Renal pelvis (tissue), 12 donors: ENCODE data around the gene HBD. TPM values are rescaled to one million over a fixed set of nuclear protein-coding genes. Genes with fewer than 3 reads are reported as not detected.
"Not testable (repeated sequence)": the region's sequence is repeated elsewhere in the genome, so short reads cannot be mapped to it uniquely, and the experiment has no call there.

Source experiments
- DNase-seq: peaks from one replicate; pipeline ENCODE4 v3.0.0-alpha.2; 2013
- long read RNA-seq, 16 experiments: transcript quantifications; one replicate each; lab custom pipeline, GENCODE V29; 2026
- polyA plus RNA-seq, 3 donors: library from polyadenylated mRNA; unstranded; fragments of 120-200 nt; gene quantifications; one replicate each; pipeline ENCODE4 v1.2.1, GENCODE V29; 2013; ENCODE audit not compliant: insufficient read length in 3 of 3

HBD gene
- 1 to 10 TPM in 1 of 3 donors, under 1 TPM in 2; 0.68 to 1.1 (median 0.93) TPM for polyA plus RNA-seq
- long read RNA-seq, donor 1: 0 reads
- long read RNA-seq, donor 2: 0 reads
- long read RNA-seq, donor 3: 0 reads
- long read RNA-seq, donor 4, partial matches to known transcripts: 0 of 1 reads
- long read RNA-seq, donor 4, other reads (novel, unspliced or antisense): 0 of 1 reads
- long read RNA-seq, donor 5: 0 reads
- long read RNA-seq, donor 6, partial matches to known transcripts: 0 of 1 reads
- long read RNA-seq, donor 6, other reads (novel, unspliced or antisense): 0 of 1 reads
- long read RNA-seq, donor 7: 0 reads
- long read RNA-seq, donor 8: 0 reads
- long read RNA-seq, donor 9: 0 reads
- long read RNA-seq, donor 10, partial matches to known transcripts: 0 of 1 reads
- long read RNA-seq, donor 10, other reads (novel, unspliced or antisense): 0 of 1 reads
- long read RNA-seq, donor 11: 0 reads
- long read RNA-seq, donor 12: 0 reads
- long read RNA-seq, donor 13, partial matches to known transcripts: 0 of 1 reads
- long read RNA-seq, donor 13, other reads (novel, unspliced or antisense): 0 of 1 reads
- long read RNA-seq, donor 14: 0 reads
- long read RNA-seq, donor 15: 0 reads
- long read RNA-seq, donor 16: 0 reads

DNA sequence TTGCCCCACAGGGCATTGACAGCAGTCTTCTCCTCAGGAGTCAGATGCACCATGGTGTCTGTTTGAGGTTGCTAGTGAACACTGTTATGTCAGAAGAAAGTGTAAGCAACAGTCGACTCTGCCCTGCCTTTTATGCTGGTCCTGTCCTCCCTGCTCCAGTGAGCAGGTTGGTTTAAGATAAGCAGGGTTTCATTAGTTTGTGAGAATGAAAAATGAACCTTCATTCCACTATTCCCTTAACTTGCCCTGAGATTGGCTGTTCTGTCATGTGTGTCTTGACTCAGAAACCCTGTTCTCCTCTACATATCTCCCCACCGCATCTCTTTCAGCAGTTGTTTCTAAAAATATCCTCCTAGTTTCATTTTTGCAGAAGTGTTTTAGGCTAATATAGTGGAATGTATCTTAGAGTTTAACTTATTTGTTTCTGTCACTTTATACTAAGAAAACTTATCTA is at the start of gene HBD:
HBD (minus strand) TSS at position 103 of the 454 bp plus-strand sequence; CDS start at position 53, 50 bp downstream.
- DNase-seq: peak; percentile 4

DNA sequence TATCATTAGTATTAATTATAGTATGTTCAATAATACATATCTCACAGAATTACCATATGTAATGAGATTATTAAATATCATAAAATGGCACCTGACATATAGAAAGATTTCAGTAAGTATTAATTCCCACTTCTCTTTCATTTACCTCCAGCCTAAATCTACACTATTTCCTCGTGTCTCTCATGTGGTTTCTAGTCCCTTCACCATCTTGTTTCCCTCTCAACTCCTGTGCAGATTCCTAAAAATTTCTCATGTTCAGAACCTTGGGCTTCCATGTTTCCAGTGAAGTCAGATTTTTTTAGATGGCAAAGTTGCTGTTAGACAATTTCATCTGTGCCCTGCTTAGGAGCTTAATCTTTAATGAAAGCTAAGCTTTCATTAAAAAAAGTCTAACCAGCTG is 49.6 kb upstream of the HBD start:
- no peak for DNase-seq

DNA sequence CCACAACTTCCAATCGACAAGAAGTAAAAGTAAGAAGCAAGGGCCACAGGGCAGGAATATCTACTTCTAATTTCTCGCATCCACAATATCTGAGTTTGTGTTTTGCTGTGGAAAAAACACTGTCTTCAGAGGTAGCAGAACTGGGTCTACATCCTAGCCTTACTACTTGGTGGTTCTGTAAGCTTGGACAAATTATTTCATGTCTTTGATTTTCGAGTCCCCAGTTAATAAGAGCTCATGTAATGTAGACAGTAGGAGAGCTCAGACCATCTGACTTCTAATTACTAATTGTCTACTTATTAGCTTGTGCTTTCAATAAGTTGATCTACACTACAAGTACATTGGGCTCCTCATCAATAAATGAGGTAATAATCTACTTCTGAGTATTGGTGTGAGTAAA is 48.8 kb upstream of the HBD start:
- no peak for DNase-seq

DNA sequence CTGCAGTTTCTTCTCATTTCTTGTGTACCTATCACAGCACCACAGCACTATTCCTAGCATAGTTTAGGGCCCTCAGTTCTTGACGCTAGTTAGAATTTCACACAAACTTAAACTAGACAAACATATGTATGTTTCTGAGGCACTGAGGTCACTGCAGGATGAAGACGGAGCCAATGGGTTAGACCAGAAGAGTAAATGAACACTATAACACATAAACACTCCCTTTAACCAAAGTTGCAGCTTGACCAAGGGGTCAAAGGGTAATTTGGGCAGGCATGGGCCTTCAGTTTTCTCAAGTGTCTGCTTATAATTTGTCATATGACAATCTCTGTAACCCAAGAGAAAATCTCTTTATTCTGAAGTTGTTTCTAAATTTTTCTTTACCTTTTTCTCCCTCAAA is 48.3 kb upstream of the HBD start:
- DNase-seq: no peak

DNA sequence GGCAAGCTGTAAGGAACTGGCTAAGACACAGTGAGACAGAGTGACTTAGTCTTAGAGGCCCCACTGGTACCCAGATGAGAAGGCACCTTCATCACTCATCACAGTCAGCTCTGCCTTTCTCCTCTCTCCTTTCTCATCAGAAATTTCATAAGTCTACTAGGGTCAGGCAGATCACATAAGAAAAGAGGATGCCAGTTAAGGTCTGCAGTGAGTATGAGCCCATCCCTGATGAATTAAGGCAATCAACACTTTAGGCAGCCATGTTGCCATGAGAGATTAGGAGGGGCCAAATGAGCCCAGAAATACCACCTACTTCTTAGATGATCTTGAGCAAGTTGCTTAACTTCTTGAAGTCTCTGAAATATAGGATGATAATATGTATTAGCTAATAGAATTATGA is 47.3 kb upstream of the HBD start:
- no peak for DNase-seq

GRCh38 chr11:5280582-5281102 is 46.4 kb upstream of the HBD start:
- DNase-seq: no peak

GRCh38 chr11:5279471-5280090 is 45.3 kb upstream of the HBD start:
- DNase-seq: no peak

DNA sequence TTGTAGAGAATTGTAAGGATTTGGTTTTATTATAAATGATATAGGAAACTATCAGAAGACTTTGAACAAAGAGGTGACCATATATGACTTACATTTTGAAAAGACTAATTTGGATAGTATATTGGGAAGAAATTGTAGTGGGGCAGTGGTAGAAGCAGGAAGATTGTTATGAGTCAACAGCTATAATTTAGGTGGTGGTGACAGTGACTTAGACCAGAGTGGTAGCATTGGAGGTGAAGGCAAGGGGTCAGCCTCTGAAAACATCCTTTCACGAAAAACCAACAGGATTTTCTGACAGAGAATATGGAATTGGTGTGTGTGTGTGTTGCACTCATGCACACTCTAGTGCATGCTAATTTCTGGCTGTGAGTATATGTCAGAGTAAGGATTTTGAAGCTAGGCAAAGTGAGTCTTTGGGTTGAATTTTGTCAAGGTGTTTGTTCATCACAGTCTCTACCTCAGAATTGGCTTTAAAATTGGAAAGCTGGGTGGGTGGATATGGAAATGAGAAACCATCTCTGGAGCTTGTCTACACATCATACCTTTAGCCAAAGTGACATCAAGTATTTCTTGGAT is 43.6 kb upstream of the HBD start:
- DNase-seq: no peak

DNA sequence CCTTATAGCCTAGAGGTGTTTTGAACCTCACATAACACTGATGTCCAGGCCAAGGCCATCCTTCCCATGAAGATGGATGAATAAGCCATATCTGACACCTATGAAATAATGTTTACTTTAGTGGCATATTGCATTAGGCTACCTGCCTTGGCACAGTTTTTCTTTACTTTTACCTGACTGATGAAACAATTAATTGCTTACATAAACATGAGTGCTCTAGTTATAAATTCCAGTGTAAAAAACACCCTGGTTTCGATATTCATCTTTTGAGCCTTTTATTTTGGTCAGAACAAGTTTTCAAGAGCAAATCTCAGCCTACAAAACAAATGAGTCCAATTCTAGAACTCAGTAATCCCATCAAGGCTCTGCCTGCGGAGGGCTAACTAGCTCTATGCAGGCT is 42.4 kb upstream of the HBD start:
- DNase-seq: no peak

DNA sequence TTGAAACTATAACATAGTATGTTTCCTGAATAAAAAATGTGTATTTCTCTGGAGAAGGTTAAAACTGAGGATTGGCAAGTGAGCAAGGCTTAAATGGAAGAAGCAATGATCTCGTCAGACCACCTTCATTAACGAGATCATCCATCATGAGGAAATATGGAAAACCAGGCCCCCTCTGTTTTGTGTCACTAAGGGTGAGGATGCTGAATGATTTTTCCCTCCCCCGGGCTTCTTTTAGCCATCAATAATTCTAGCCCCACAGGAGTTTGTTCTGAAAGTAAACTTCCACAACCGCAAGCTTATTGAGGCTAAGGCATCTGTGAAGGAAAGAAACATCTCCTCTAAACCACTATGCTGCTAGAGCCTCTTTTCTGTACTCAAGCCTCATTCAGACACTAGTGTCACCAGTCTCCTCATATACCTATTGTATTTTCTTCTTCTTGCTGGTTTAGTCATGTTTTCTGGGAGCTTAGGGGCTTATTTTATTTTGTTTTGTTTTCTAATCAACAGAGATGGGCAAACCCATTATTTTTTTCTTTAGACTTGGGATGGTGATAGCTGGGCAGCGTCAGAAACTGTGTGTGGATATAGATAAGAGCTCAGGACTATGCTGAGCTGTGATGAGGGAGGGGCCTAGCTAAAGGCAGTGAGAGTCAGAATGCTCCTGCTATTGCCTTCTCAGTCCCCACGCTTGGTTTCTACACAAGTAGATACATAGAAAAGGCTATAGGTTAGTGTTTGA is 41.3 kb upstream of the HBD start:
- DNase-seq: no peak

GRCh38 chr11:5274395-5274794 is 40.1 kb upstream of the HBD start:
- DNase-seq: no peak

- DNase-seq: no peak
Observed at GRCh38 chr11:5272395-5273017, 38.2 kb upstream of the HBD start.

DNA sequence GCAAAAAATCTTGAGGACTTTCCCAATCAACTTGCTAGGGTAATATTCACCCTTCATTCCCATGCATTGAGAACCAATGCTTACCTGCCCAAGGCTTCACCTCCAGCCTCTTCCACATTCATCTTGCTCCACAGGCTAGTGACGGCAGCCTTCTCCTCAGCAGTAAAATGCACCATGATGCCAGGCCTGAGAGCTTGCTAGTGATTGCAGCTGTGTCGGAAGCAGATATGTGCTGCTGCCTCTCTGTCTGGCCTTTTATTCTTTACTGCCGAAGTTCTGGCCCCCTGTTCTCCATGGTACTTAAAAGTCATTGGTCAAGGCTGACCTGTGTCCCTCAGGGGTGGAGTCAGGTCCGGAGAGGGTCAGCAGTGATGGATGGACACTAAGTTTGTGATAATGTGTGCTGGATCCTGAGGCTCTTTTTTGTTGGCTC is 35.4 kb upstream of the HBD start, which contains the start of gene HBE1:
HBE1 (minus strand) TSS at position 231 of the 433 bp plus-strand sequence; CDS start at position 176, 55 bp downstream.
- DNase-seq: no peak

- no peak for DNase-seq
Observed at GRCh38 chr11:5267033-5267563, 32.8 kb upstream of the HBD start.

- no peak for DNase-seq
Observed at GRCh38 chr11:5266609-5267008, 32.3 kb upstream of the HBD start.

- no peak for DNase-seq
Observed at GRCh38 chr11:5265832-5266231, 31.5 kb upstream of the HBD start.

DNA sequence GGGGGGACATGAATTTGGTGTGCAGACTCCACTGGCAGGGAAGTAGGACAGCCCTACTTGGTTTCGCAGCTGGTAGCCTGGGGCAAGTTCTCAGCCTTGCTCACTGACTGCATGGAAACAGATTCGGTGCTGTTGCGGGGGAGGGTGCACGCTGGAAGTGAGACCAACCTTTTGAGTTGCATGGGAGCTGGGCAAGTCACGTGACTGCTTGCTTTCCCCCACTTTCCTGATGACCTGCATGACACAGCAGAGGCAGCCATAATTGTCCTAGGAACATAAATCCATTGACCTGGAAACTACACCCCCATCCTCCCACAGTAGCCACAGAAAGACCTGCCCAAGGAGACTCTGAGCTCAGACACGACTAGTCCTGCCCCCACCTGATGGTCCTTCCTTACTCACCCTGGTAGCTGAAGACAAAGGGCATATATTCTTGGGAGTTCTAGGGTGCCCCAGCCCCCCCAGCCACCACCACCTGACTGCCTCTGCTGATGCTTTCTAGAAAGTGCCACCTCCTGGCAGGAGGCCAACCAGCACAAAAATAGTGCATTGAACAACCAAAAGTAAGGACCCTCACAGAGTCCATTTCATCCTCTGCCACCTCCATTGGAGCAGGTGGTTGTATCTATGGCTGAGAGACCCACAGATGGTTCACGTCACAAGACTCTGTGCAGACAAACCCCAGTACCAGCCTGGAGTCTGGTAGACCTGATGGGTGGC is 24.4 kb upstream of the HBD start:
- no peak for DNase-seq

DNA sequence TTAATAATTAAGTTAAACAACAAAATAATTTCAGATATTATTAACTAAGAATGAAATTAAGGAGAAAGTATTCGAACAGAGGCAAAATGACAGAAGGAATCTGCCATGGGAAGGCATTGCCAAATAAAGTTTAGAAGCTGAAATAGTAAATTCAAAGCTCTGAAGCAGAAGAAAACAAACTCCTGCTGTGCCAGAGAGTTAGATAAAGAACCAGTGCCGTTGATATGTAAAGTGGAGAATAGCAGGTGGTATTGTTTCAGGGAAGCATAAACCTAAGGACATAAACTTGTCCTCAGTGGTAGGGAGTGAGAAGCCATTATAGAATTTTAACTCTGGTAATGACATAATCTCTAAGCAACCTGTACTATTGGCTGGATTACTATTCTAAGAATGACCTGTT is 23.0 kb upstream of the HBD start:
- DNase-seq: no peak

- not testable (repeated sequence) for DNase-seq
Observed at GRCh38 chr11:5254646-5255413, 20.5 kb upstream of the HBD start, which contains the start of gene HBG2. TSS of gene HBG2 (minus strand) at chr11:5254781. CDS start at chr11:5254728, 53 bp downstream.
